SK-N-SH (cell line): ENCODE data around the gene NAA10. TPM values are rescaled to one million over a fixed set of nuclear protein-coding genes. Genes with fewer than 3 reads are reported as not detected.

Experiments used
- CTCF ChIA-PET: fragments of 300-600, 350-600 bp; formaldehyde crosslinking; extraction: SDS; loops from one replicate; lab custom pipeline; 2021; lab: Yijun Ruan, JAX
- POLR2A ChIA-PET: fragments of 350-600 bp; sonication (Branson Sonifier 250); formaldehyde crosslinking; extraction: SDS; loops from one replicate; lab custom pipeline; 2020; ENCODE audit warnings: antibody characterized with exemption, inconsistent platforms; lab: Yijun Ruan, JAX
- DNase-seq: peaks from one replicate; pipeline ENCODE4 v3.0.0; 2012
- H2AFZ ChIP-seq: fragments of 200-600 bp; sonication (generic); 2 replicates; pipeline ENCODE4 v1.8.1; 2016; ENCODE audit warnings: antibody characterized with exemption, mild to moderate bottlenecking, low read depth
- H3F3A ChIP-seq: fragments of 200-600 bp; sonication (generic); replicated peaks from 2 replicates; pipeline ENCODE3; 2016; ENCODE audit warnings: antibody characterized with exemption, mild to moderate bottlenecking; ENCODE audit not compliant: insufficient read depth
- H3K27ac ChIP-seq, 2 experiments: fragments of 200-500 bp in 1 of 2; fragments of 200-600 bp in 1 of 2; sonication (Bioruptor generic) in 1 of 2; sonication (generic), shearing (Covaris generic) in 1 of 2; 2 replicates each; pipeline versions ENCODE4 v1.5.1 to v1.6.1; 2014 to 2016; ENCODE audit warnings: low read depth in 2 of 2, inconsistent platforms in 1 of 2, low read length in 1 of 2, mild to moderate bottlenecking in 1 of 2, mixed read lengths in 1 of 2
- H3K27me3 ChIP-seq: fragments of 200-600 bp; sonication (generic), shearing (Covaris generic); 2 replicates; pipeline ENCODE4 v1.6.1; 2016; ENCODE audit warnings: mixed run types; ENCODE audit not compliant: insufficient read depth
- H3K36me3 ChIP-seq, 2 experiments: fragments of 200-500 bp in 1 of 2; fragments of 200-600 bp in 1 of 2; sonication (Bioruptor generic) in 1 of 2; sonication (generic) in 1 of 2; replicated peaks in 1 of 2; 2 replicates each; pipeline versions ENCODE3 to v1.5.1; 2014 to 2016; ENCODE audit warnings: low read length in 1 of 2, mild to moderate bottlenecking in 1 of 2; ENCODE audit not compliant: insufficient read depth in 2 of 2, control insufficient read depth in 1 of 2
- H3K4me1 ChIP-seq, 2 experiments: fragments of 200-500 bp in 1 of 2; fragments of 200-600 bp in 1 of 2; sonication (Bioruptor generic) in 1 of 2; sonication (generic), shearing (Covaris generic) in 1 of 2; 2 replicates each; pipeline versions ENCODE4 v1.5.1 to v1.6.1; 2014 to 2016; ENCODE audit warnings: low read depth in 1 of 2, low read length in 1 of 2, mixed run types in 1 of 2; ENCODE audit not compliant: insufficient read depth in 2 of 2, control insufficient read depth in 1 of 2
- H3K4me2 ChIP-seq: fragments of 200-600 bp; sonication (generic), shearing (Covaris generic); 2 replicates; pipeline ENCODE4 v1.6.1; 2017; ENCODE audit warnings: mixed run types
- H3K4me3 ChIP-seq, 2 experiments: fragments of 200-500 bp in 1 of 2; fragments of 200-600 bp in 1 of 2; sonication (Bioruptor generic) in 1 of 2; sonication (generic), shearing (Covaris generic) in 1 of 2; 2 replicates each; pipeline versions ENCODE4 v1.5.1 to v1.8.1; 2014 to 2016; ENCODE audit warnings: low read depth in 2 of 2, inconsistent platforms in 1 of 2, low read length in 1 of 2, mild to moderate bottlenecking in 1 of 2, mixed read lengths in 1 of 2, moderate library complexity in 1 of 2
- H3K79me2 ChIP-seq: fragments of 200-600 bp; sonication (generic); 2 replicates; pipeline ENCODE4 v1.8.1; 2017; ENCODE audit warnings: mild to moderate bottlenecking; ENCODE audit not compliant: insufficient read depth
- H3K9ac ChIP-seq: fragments of 200-600 bp; sonication (generic); 2 replicates; pipeline ENCODE4 v1.6.1; 2017; ENCODE audit warnings: mixed run types
- H3K9me2 ChIP-seq: fragments of 200-600 bp; sonication (generic); 2 replicates; pipeline ENCODE4 v1.6.1; 2017; ENCODE audit warnings: mixed run types
- H3K9me3 ChIP-seq: fragments of 200-600 bp; sonication (generic); 2 replicates; pipeline ENCODE4 v1.6.1; 2017; ENCODE audit warnings: mixed run types, mild to moderate bottlenecking, moderate library complexity
- H4K20me1 ChIP-seq: fragments of 200-600 bp; sonication (generic); 2 replicates; pipeline ENCODE4 v1.6.1; 2017; ENCODE audit warnings: mild to moderate bottlenecking, mixed run types; ENCODE audit not compliant: insufficient read depth
- CHD2 ChIP-seq: fragments of 150-350 bp; IDR thresholded peaks from 2 replicates; pipeline ENCODE4 v1.6.1; 2018; ENCODE audit warnings: low read length; ENCODE audit not compliant: partially characterized antibody
- EP300 ChIP-seq, 2 experiments: IDR thresholded peaks; 2 replicates each; pipeline versions ENCODE4 v1.4.0 to v1.6.1; 2012; ENCODE audit warnings: borderline replicate concordance in 1 of 2, low read depth in 1 of 2, low read length in 1 of 2
- FOSL2 ChIP-seq: IDR thresholded peaks from 2 replicates; pipeline ENCODE4 v1.4.0; 2012; ENCODE audit warnings: low read depth, mild to moderate bottlenecking, moderate library complexity, borderline replicate concordance
- GABPA ChIP-seq: IDR thresholded peaks from 2 replicates; pipeline ENCODE4 v1.4.0; 2012; ENCODE audit warnings: low read depth, mild to moderate bottlenecking
- MXI1 ChIP-seq: IDR thresholded peaks from 2 replicates; pipeline ENCODE4 v1.6.1; 2012; ENCODE audit warnings: mild to moderate bottlenecking, low read depth, low read length, improper control_type of control experiment
- NFIC ChIP-seq: IDR thresholded peaks from 2 replicates; pipeline ENCODE4 v1.4.0; 2012; ENCODE audit warnings: borderline replicate concordance
- NRF1 ChIP-seq: IDR thresholded peaks from 2 replicates; pipeline ENCODE4 v1.6.1; 2012; ENCODE audit warnings: low read depth, mild to moderate bottlenecking, low read length
- PBX3 ChIP-seq: IDR thresholded peaks from 2 replicates; pipeline ENCODE4; 2012
- RCOR1 ChIP-seq: fragments of 150-350 bp; IDR thresholded peaks from 2 replicates; pipeline ENCODE4 v1.6.1; 2017; ENCODE audit warnings: antibody characterized with exemption, low read length
- SIN3A ChIP-seq: IDR thresholded peaks from 2 replicates; pipeline ENCODE4 v1.6.1; 2012; ENCODE audit warnings: low read depth, mild to moderate bottlenecking, low read length, moderate library complexity, borderline replicate concordance
- SMC3 ChIP-seq: IDR thresholded peaks from 2 replicates; pipeline ENCODE4 v1.6.1; 2012; ENCODE audit warnings: low read depth, low read length, improper control_type of control experiment
- TCF12 ChIP-seq: IDR thresholded peaks from 2 replicates; pipeline ENCODE4 v1.4.0; 2012
- YY1 ChIP-seq: IDR thresholded peaks from 2 replicates; pipeline ENCODE4 v1.4.0; 2012; ENCODE audit warnings: low read depth, mild to moderate bottlenecking
- ZBTB33 ChIP-seq: IDR thresholded peaks from 2 replicates; pipeline ENCODE4 v1.4.0; 2012; ENCODE audit warnings: low read depth, borderline replicate concordance
- WGBS: methylation state at CpG from one replicate; pipeline ENCODE4 v1.1.6; 2017; ENCODE audit warnings: low lambda C conversion rate; 5-methylcytosine and 5-hydroxymethylcytosine counted together
- polyA plus RNA-seq, 3 experiments: library from polyadenylated mRNA; depleted of rRNA; stranded (reverse); fragments of >200 nt; gene quantifications; 2 replicates each; pipeline ENCODE4 v1.2.3, GENCODE V29; 2012
- TF ChIP-seq, protein P1 (sequence below): fragments of 150-350 bp; IDR thresholded peaks from 2 replicates; pipeline ENCODE4 v1.6.1; 2017; ENCODE audit warnings: antibody characterized with exemption, low read length, low read depth, borderline replicate concordance
- TF ChIP-seq, protein P2 (sequence below): IDR thresholded peaks from 2 replicates; pipeline ENCODE4 v1.4.0; 2012; ENCODE audit warnings: low read depth, borderline replicate concordance

The NAA10 gene
- polyA plus RNA-seq, 1 of the 3 experiments (the other 2 are of a cell fraction): 229 TPM

GRCh38 chrX:153964105-153964504 lies 29.3 kb upstream of the NAA10 start:
- 100% methylated on average over 4 of the region's 14 CpGs for WGBS
- peaks cover 77% of the 10 kb centered on the region for H4K20me1 ChIP-seq
- POLR2A ChIA-PET: no interaction called here

GRCh38 chrX:153963546-153963945 lies 28.7 kb upstream of the NAA10 start:
- H4K20me1 ChIP-seq: peaks cover 72% of the 10 kb centered on the region
- POLR2A ChIA-PET: no interaction called here

More at GRCh38 chrX:153964105-153964504, 29.3 kb upstream of the NAA10 start:
- CTCF ChIA-PET: interaction anchor here (11.6 kb wide), 1 partner anchor 15 kb away, joined by 179 read pairs; the partner anchor contains the start of gene RENBP
- H3K9me3 ChIP-seq: no peaks in the 10 kb centered on the region
- H3K79me2 ChIP-seq: peaks cover 70% of the 10 kb centered on the region
- peaks cover 12 to 59% of the 10 kb centered on the region in 2 experiments for H3K36me3 ChIP-seq
- no peak overlapping the region for H3K27ac ChIP-seq
- DNase-seq: no peak
- H3K9ac ChIP-seq: no peak overlapping the region
- H3K27me3 ChIP-seq: no peaks in the 10 kb centered on the region
- TF ChIP-seq NRF1: no peak
- no peak for TF ChIP-seq NFIC
- peaks cover 16 to 27% of the 10 kb centered on the region in 2 experiments; a peak in 2 of 4 replicates for H3K4me1 ChIP-seq
- H3F3A ChIP-seq: no peaks in the 10 kb centered on the region
- no peak overlapping the region for H3K4me2 ChIP-seq
- no peak overlapping the region for H2AFZ ChIP-seq
- H3K9me2 ChIP-seq: no peaks in the 10 kb centered on the region
- no peak overlapping the region for H3K4me3 ChIP-seq

More at GRCh38 chrX:153963546-153963945, 28.7 kb upstream of the NAA10 start:
- Histone ChIP-seq H3K79me2 (peaks cover 65% of the 10 kb centered on the region), H3K9me3 (no peaks in the 10 kb centered on the region), H2AFZ (no peak overlapping the region), H3K27ac (no peak overlapping the region), H3K36me3 (peaks cover 12 to 64% of the 10 kb centered on the region in 2 experiments), H3K27me3 (no peaks in the 10 kb centered on the region), H3K4me2 (no peak overlapping the region), H3K4me1 (peaks cover 14 to 21% of the 10 kb centered on the region in 2 experiments; a peak in 2 of 4 replicates), H3K9me2 (no peaks in the 10 kb centered on the region), H3K4me3 (no peak overlapping the region), H3F3A (no peaks in the 10 kb centered on the region), H3K9ac (no peak overlapping the region)
- TF ChIP-seq EP300 (IDR thresholded peaks at IDR 0.05; ENCODE audit: borderline replicate concordance in 1 of 2, low read depth in 1 of 2, low read length in 1 of 2): no peak
- no peak for TF ChIP-seq NRF1
- TF ChIP-seq MXI1: no peak
- TF ChIP-seq YY1: no peak
- TF ChIP-seq ZBTB33: no peak
- TF ChIP-seq SIN3A: no peak
- no peak for TF ChIP-seq RCOR1
- TF ChIP-seq PBX3: no peak
- no peak for TF ChIP-seq TCF12
- TF ChIP-seq, protein P1, sequence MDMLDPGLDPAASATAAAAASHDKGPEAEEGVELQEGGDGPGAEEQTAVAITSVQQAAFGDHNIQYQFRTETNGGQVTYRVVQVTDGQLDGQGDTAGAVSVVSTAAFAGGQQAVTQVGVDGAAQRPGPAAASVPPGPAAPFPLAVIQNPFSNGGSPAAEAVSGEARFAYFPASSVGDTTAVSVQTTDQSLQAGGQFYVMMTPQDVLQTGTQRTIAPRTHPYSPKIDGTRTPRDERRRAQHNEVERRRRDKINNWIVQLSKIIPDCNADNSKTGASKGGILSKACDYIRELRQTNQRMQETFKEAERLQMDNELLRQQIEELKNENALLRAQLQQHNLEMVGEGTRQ: no peak
- TF ChIP-seq, protein P2, sequence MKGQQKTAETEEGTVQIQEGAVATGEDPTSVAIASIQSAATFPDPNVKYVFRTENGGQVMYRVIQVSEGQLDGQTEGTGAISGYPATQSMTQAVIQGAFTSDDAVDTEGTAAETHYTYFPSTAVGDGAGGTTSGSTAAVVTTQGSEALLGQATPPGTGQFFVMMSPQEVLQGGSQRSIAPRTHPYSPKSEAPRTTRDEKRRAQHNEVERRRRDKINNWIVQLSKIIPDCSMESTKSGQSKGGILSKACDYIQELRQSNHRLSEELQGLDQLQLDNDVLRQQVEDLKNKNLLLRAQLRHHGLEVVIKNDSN: no peak
- no peak for TF ChIP-seq FOSL2
- TF ChIP-seq CHD2: no peak
- TF ChIP-seq GABPA: no peak
- TF ChIP-seq SMC3: no peak
- 83% methylated on average over 4 of the region's 12 CpGs for WGBS
- no peak for DNase-seq
- CTCF ChIA-PET: interaction anchor here (11.6 kb wide), 1 partner anchor 15 kb away, joined by 179 read pairs; the partner anchor contains the start of gene RENBP
